GM18502 (cell line): ENCODE measurements around the gene ANKRD6.

ENCODE experiments used
- ATAC-seq: cut with Tn5 transposase; IDR thresholded peaks from one replicate; pipeline ENCODE4 v1.9.1; 2021; ENCODE audit warnings: mild to moderate bottlenecking; ENCODE audit not compliant: unreplicated experiment, poor library complexity

The ANKRD6 gene

DNA sequence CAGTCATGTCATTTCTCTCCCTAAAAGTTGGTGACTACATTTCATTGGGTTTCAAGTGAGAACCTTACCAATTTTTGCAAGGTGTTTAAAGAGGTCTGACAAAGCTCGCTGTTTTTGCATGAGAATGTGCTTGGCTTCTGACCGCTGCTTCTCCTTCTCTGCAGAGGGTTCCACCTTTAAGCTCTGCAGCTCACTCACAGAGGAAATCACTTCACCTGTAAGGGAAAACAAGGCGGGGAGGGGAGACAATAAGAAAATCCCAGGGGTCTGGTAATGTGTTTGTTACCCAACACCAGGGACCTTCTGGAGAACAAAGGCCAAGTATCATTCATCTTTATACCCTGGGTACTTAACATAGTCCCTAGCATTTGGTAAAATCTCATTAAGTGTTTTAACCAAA lies 245.6 kb downstream of the ANKRD6 start:
- no peak for ATAC-seq

DNA sequence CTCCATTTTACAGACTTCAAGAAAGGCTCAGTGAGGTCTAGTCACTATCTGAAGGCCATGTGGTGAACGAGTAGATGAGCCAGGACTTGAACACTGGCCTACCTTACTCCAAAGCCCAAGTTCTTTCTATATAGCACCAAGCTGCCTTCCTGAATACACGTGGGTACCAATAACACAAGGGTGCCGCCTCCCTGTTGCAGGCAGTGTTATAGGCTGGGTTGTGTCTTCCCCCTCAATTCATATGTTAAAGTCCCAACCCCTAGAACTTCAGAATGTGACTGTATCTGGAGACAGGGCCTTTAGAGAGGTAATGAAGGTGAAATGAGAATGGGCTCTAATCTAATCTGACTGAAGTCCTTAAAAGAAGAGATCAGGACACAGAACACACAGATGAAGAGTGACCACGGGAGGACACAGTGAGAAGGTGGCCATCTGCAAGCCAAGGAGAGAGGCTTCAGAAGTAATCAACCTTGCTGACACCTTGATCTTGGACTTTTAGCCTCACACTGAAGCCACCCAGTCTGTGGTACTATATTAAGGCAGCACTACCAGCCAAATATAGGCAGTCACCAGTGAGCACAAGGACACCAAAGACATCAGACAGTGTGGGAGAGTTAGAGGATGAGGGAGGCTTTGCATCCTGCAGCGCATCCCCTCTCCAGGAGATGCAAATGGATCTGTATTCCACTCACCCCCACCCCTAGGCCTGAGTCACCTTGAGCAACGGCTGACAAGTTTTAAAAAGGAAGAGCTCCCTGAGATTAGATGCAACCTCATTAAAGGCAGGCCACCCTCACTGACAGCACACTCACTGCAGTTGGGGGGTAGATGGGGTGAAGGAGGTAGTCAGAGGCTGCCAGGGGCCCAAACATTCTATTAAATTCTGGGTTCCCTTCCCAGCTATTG lies 246.5 kb downstream of the ANKRD6 start:
- no peak for ATAC-seq

DNA sequence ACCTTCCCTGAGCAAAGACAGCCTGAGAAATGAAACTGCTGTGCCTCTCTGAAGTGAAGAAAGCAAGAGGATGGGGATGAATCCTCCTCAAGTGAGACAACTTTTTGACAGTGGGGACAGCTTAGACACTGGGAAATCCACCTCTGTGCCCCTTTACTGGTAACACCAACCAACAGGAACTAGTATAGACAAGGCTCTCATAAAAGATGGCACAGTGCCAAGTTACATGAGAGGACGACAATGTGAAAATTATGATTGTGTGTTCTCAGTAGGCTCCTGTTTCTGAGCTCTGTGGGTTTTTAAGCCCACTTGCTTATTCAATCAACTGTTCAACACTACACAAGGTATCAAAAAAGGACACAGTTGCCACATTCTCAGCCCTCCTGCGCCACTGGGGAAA lies 247.2 kb downstream of the ANKRD6 start:
- no peak for ATAC-seq

DNA sequence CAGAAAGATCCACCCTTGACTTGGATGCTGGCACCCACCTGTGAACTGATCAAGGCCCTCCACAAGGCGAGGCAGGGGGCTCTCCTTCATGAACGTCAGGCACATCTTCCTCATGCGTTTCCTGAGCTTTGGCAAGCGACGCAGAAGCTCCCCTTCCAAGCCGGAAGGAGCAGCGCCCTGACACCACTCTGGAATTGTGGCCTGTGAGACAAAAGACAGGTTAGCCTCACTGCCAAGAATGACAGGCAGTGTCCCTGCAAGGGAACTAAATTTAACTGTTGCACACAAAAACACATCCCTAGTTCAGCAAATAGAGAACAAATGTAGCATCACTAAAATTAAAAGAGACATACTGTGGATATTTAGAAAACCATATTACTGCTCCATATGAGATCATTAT lies 247.6 kb downstream of the ANKRD6 start:
- ATAC-seq: no peak

DNA sequence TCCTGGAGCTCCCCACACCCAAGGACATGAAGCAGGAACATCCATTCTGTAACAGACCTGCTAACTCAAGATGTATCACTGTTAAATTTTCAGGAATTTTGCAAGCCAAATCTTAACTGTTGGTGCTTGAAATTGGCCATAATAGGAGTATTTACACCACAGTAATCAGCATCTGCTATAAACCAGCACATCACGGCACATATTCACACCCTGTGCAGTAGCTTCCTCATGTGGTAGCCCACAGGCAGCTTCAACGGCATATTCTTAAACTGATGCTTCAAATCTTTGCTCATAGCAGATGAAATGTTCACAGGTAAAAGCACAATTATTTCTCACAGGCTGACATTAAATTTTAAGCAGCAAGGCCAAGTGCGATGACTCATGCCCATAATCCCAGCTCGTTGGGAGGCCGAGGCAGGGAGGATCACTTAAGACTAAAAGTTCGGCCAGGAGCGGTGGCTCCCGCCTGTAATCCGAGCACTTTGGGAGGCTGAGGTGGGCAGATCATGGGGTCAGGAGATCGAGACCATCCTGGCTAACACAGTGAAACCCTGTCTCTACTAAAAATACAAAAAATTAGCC lies 249.1 kb downstream of the ANKRD6 start:
- no peak for ATAC-seq

DNA sequence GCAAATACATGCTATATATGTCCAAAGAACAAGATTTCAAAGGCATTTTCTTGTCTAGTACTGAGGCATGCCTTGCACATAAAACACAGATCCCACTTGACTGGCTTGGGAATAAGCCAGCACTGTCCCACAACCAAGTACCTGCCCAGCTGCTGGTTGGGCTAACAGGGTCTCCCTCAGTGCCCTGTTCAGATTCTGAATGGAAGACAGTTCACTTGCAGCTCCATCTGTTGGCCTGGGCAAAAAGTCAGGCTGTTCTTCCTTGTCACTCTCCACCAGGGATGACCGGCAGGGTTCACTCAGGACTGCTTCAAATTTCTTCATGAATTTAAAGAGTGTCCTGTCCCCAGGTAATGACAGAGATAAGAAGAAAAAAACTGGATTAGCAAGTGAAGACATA lies 250.0 kb downstream of the ANKRD6 start:
- ATAC-seq: no peak
